Mammary epithelial cell (primary cell): ENCODE results near the gene ZNF277.

Experiments
- CTCF ChIP-seq, 2 donors: IDR thresholded peaks in 1 of 2; conservative IDR thresholded peaks in 1 of 2; 2 replicates each; pipeline ENCODE4 v1.5.1; 2011 to 2012; ENCODE audit warnings: inconsistent platforms in 2 of 2, low read length in 2 of 2, mild to moderate bottlenecking in 2 of 2, control low read depth in 1 of 2, low read depth in 1 of 2; ENCODE audit not compliant: insufficient read depth in 1 of 2; ENCODE audit errors: extremely low read depth in 1 of 2
- EZH2 ChIP-seq: IDR thresholded peaks from 2 replicates; pipeline ENCODE4 v1.6.1; 2012; ENCODE audit warnings: low read length, inconsistent platforms, borderline replicate concordance

GRCh38 chr7:112362731-112363131 lies 156.2 kb downstream of the ZNF277 start:
- no peak for TF ChIP-seq EZH2
- TF ChIP-seq CTCF (conservative IDR thresholded peaks at IDR 0.05 in 1 of 2, IDR thresholded peaks at IDR 0.05 in 1 of 2; ENCODE audit: extremely low read depth in 1 of 2, insufficient read depth in 1 of 2, low read depth in 1 of 2, low read length in 2 of 2), result no peak
